ENCODE data around the gene GALNT10.

DNA sequence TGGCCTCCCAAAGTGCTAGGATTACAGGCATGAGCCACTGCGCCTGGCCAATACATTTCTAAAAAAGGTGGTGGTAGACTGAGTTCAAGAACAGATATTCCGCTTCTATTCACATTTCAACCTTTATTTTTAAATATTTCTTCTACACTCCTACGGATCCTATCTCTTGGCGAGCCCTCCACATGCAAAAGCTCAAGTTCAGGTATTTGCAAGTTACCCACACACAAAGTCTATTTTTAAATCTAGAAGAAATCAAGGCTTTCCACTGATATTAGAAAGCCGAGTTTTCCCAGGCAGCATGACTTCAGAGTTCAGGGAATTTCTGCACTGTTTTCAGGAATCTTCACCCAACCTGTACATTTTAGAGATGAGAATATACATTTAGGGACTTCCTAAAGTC lies 153.9 kb downstream of the GALNT10 start:
- TF ChIP-seq, protein P1, sequence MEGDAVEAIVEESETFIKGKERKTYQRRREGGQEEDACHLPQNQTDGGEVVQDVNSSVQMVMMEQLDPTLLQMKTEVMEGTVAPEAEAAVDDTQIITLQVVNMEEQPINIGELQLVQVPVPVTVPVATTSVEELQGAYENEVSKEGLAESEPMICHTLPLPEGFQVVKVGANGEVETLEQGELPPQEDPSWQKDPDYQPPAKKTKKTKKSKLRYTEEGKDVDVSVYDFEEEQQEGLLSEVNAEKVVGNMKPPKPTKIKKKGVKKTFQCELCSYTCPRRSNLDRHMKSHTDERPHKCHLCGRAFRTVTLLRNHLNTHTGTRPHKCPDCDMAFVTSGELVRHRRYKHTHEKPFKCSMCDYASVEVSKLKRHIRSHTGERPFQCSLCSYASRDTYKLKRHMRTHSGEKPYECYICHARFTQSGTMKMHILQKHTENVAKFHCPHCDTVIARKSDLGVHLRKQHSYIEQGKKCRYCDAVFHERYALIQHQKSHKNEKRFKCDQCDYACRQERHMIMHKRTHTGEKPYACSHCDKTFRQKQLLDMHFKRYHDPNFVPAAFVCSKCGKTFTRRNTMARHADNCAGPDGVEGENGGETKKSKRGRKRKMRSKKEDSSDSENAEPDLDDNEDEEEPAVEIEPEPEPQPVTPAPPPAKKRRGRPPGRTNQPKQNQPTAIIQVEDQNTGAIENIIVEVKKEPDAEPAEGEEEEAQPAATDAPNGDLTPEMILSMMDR (IDR thresholded peaks at IDR 0.05) = no peak
- TF ChIP-seq RFX5 (IDR thresholded peaks at IDR 0.05) = no peak
- TF ChIP-seq MAZ (IDR thresholded peaks at IDR 0.05; ENCODE audit: borderline replicate concordance, low read depth, low read length) = no peak
- no peak for TF ChIP-seq EP300 (IDR thresholded peaks at IDR 0.05)
- no peak for TF ChIP-seq RAD21 (conservative IDR thresholded peaks at IDR 0.05 in 1 of 2, IDR thresholded peaks at IDR 0.05 in 1 of 2)
- no peak for TF ChIP-seq RCOR1 (IDR thresholded peaks at IDR 0.05; ENCODE audit: low read depth, low read length)
- TF ChIP-seq, protein P2, sequence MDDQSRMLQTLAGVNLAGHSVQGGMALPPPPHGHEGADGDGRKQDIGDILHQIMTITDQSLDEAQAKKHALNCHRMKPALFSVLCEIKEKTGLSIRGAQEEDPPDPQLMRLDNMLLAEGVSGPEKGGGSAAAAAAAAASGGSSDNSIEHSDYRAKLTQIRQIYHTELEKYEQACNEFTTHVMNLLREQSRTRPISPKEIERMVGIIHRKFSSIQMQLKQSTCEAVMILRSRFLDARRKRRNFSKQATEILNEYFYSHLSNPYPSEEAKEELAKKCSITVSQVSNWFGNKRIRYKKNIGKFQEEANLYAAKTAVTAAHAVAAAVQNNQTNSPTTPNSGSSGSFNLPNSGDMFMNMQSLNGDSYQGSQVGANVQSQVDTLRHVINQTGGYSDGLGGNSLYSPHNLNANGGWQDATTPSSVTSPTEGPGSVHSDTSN (IDR thresholded peaks at IDR 0.05) = no peak
- TF ChIP-seq POLR2A (IDR thresholded peaks at IDR 0.05; ENCODE audit: low read length) = no peak
- no peak for TF ChIP-seq JUN (IDR thresholded peaks at IDR 0.05)
- TF ChIP-seq CHD2 (IDR thresholded peaks at IDR 0.05; ENCODE audit: low read length, partially characterized antibody) = no peak
- TF ChIP-seq, protein P3, sequence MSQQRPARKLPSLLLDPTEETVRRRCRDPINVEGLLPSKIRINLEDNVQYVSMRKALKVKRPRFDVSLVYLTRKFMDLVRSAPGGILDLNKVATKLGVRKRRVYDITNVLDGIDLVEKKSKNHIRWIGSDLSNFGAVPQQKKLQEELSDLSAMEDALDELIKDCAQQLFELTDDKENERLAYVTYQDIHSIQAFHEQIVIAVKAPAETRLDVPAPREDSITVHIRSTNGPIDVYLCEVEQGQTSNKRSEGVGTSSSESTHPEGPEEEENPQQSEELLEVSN (IDR thresholded peaks at IDR 0.05; ENCODE audit: borderline replicate concordance, low read depth) = no peak
